Tibial artery (tissue), 4 donors: ENCODE measurements around the gene IQGAP2.

Source experiments
- DNase-seq, 2 donors: peaks; one replicate each; pipeline ENCODE4 v3.0.0-alpha.2; 2019
- H3K27ac ChIP-seq, 2 donors: fragments of 200-600 bp; sonication (generic) in 1 of 2; 1 replicate in 1 of 2; 2 replicates in 1 of 2; pipeline ENCODE4 v1.5.1; 2018 to 2019; ENCODE audit warnings: mild to moderate bottlenecking in 1 of 2
- H3K27me3 ChIP-seq, 2 donors: fragments of 200-600 bp; sonication (generic) in 1 of 2; one replicate each; pipeline versions ENCODE4 v1.5.1 to v1.6.0; 2016 to 2019
- H3K36me3 ChIP-seq, 3 donors: fragments of 200-600 bp; sonication (generic) in 2 of 3; one replicate each; pipeline ENCODE4 v1.5.1; 2016 to 2019; ENCODE audit warnings: mild to moderate bottlenecking in 2 of 3
- H3K4me1 ChIP-seq, 4 donors: fragments of 200-600 bp; sonication (generic) in 2 of 4; 1 replicate in 3 of 4; 2 replicates in 1 of 4; pipeline ENCODE4 v1.5.1; 2016 to 2019
- H3K4me3 ChIP-seq, 2 donors: fragments of 200-600 bp; sonication (generic) in 1 of 2; 1 replicate in 1 of 2; 2 replicates in 1 of 2; pipeline ENCODE4 v1.5.1; 2018 to 2019; ENCODE audit warnings: mild to moderate bottlenecking in 2 of 2
- H3K9me3 ChIP-seq, 3 donors: fragments of 200-600 bp; sonication (generic) in 1 of 3; one replicate each; pipeline ENCODE4 v1.5.1; 2016 to 2019
- CTCF ChIP-seq, 2 experiments: fragments of 200-600 bp in 1 of 2; fragments of 450-650 bp in 1 of 2; IDR thresholded peaks; one replicate each; pipeline ENCODE4 v1.5.1; 2017 to 2019; ENCODE audit warnings: antibody characterized with exemption in 2 of 2, mild to moderate bottlenecking in 1 of 2, moderate library complexity in 1 of 2
- intact Hi-C: fragments of 100-400 bp; cut with DNase I; formaldehyde crosslinking; loops from one replicate; pipeline ENCODE4 v1.15.0; 2023; ENCODE audit warnings: low total_unique reads

IQGAP2 gene

DNA sequence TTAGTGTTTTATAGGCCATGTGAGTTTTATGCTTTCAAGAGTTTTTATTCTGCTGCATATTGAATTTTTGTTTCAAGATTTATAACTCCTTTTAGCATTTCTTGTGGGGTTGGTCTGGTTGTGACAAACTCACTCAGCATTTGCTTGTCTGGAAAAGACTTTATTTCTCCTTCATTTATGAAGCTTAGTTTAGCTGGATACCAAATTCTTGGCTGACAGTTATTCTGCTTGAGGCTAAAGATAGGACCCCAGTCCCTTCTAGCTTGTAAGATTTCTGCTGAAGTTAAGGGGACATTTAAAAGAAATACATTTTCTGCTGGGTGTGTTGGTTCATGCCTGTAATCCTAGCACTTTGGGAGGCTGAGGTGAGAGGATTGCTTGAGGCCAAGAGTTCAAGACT is 36.8 kb downstream of the IQGAP2 start:
- Histone ChIP-seq H3K4me3 (no peak overlapping the region), H3K9me3 (peaks cover 0 to 4% (median 0%) of the 10 kb centered on the region in 3 donors), H3K27ac (no peak overlapping the region), H3K4me1 (no peaks in the 10 kb centered on the region), H3K27me3 (no peaks in the 10 kb centered on the region), H3K36me3 (no peaks in the 10 kb centered on the region)
- intact Hi-C loops, result no loop called here
- no peak for TF ChIP-seq CTCF (IDR thresholded peaks at IDR 0.05)
- DNase-seq, result no peak

DNA sequence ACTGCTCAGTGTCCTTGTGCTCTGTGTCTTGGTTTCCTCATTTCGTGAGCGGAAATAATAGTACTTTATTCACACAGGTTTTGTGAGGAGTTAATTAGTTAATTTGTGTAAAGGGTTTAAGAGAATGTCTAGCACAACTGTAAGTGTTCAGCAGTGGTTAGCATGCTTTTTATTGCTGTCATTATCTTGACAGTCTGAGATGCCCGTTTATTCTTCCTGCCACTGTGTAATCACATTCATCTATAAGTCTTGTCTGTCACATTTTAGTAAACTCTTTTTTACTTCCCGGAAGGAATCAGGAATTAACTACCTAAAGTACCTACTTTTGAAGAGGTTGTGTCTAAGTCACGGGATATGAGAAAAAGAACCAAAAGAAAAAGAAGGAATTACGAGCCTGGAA is 38.0 kb downstream of the IQGAP2 start:
- H3K27me3 ChIP-seq, result no peaks in the 10 kb centered on the region
- no peak for TF ChIP-seq CTCF (IDR thresholded peaks at IDR 0.05)
- no peak for DNase-seq
- no peaks in the 10 kb centered on the region for H3K36me3 ChIP-seq
- no peaks in the 10 kb centered on the region for H3K4me1 ChIP-seq
- H3K9me3 ChIP-seq, result peaks cover 0 to 4% (median 0%) of the 10 kb centered on the region in 3 donors
- H3K4me3 ChIP-seq, result no peak overlapping the region
- no peak overlapping the region for H3K27ac ChIP-seq
- intact Hi-C loops, result no loop called here

DNA sequence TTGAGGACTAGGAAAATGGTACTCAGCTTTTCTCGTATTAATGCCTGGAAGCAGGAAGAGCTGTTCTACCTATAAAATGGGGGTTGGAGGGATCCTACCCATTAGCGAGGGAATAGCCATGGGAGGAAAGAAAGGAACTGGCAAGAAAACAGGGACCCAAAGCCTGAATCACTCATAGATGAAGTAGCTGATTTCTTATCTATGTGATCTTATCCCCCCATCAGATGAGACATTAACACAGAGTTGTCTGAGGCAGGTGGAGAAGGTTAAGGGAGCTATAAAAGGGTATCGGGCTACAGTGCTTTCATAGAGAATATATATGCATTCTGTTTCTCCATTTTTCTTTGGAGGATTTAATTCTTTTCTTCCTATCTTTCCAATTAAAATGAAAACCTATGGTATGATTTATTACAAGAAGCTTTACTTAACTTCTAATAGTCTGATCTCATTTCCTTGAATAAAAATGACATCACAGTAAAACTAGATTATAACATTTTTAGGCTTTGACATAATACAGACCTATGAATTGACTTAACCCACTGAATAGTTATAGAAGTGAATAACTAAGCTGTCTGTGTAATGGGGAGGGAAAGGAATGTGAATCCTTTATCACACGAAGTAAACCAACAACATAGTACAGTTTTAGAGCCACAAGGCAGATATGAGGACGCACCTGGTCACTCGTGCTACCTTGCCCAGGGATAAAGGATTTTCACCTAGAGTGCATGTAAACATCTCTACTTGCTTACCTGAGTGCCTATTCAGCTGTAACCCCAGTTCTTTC is 39.0 kb downstream of the IQGAP2 start:
- H3K27ac ChIP-seq, result no peak overlapping the region
- peaks cover 0 to 4% (median 0%) of the 10 kb centered on the region in 3 donors for H3K9me3 ChIP-seq
- no peak for DNase-seq
- H3K4me3 ChIP-seq, result no peak overlapping the region
- intact Hi-C loops, result no loop called here
- H3K36me3 ChIP-seq, result no peaks in the 10 kb centered on the region
- no peaks in the 10 kb centered on the region for H3K27me3 ChIP-seq
- no peaks in the 10 kb centered on the region for H3K4me1 ChIP-seq
- no peak for TF ChIP-seq CTCF (IDR thresholded peaks at IDR 0.05)

- no peak for TF ChIP-seq CTCF (IDR thresholded peaks at IDR 0.05)
- Histone ChIP-seq H3K4me1 (no peaks in the 10 kb centered on the region), H3K36me3 (no peaks in the 10 kb centered on the region), H3K27ac (no peak overlapping the region), H3K27me3 (no peaks in the 10 kb centered on the region), H3K4me3 (no peak overlapping the region), H3K9me3 (no peaks in the 10 kb centered on the region)
- intact Hi-C loops, result no loop called here
- DNase-seq, result no peak
Measured at GRCh38 chr5:76443066-76443800, 40.1 kb downstream of the IQGAP2 start.

DNA sequence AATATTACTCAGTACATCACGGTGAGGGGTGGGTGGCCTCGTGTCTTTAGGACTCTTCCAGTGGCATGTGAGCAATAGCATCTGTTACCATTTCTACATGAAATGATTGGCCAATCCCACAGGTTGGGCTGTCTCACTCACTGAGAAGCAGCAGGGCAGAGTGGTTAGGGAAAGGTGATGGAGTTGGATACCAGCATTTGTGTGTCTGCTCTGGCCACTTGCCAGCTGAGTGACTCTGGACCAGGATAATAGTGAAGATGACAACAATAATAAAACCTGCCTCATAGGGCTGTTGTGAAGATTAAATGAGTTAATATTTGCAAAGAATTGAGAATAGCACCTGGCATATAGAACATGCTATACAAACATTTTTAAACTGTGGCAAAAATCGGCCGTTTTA is 42.0 kb downstream of the IQGAP2 start:
- intact Hi-C loops, result no loop called here
- DNase-seq, result no peak

More for the DNA sequence above, 42.0 kb downstream of the IQGAP2 start:
- Histone ChIP-seq H3K4me3 (no peak overlapping the region), H3K36me3 (no peaks in the 10 kb centered on the region), H3K27ac (no peak overlapping the region), H3K27me3 (no peaks in the 10 kb centered on the region), H3K4me1 (no peaks in the 10 kb centered on the region), H3K9me3 (no peaks in the 10 kb centered on the region)
- no peak for TF ChIP-seq CTCF (IDR thresholded peaks at IDR 0.05)
